C4-2B (cell line): ENCODE measurements around the gene SKOR2.

ENCODE experiments used
- ZFX ChIP-seq: fragments of 450-650 bp; IDR thresholded peaks from 2 replicates; pipeline ENCODE4 v1.6.1; 2017
- TF ChIP-seq, protein P1 (sequence below): fragments of 450-650 bp; conservative IDR thresholded peaks from 2 replicates; pipeline ENCODE4 v1.5.1; 2017; ENCODE audit warnings: mild to moderate bottlenecking

DNA sequence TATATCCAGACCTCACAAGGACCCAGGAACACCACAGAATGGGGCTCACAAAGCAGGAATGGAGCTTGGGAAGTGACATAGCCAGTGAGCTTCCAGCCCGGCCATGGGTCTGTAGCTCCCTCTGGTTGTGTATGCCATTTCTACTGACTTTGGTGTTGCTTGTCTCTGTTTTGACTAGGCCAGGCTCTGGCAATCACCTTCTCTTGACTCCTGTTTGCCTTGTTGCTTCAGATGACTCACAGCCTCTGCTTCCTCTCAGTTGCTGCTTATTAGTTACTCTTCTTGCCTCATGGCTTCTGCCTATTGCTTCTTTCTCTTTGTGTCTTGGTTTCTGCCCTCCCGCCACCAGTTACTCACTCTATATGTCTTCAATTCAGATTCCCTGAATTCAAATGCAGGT, 59.5 kb downstream of the SKOR2 start:
- TF ChIP-seq, protein P1, sequence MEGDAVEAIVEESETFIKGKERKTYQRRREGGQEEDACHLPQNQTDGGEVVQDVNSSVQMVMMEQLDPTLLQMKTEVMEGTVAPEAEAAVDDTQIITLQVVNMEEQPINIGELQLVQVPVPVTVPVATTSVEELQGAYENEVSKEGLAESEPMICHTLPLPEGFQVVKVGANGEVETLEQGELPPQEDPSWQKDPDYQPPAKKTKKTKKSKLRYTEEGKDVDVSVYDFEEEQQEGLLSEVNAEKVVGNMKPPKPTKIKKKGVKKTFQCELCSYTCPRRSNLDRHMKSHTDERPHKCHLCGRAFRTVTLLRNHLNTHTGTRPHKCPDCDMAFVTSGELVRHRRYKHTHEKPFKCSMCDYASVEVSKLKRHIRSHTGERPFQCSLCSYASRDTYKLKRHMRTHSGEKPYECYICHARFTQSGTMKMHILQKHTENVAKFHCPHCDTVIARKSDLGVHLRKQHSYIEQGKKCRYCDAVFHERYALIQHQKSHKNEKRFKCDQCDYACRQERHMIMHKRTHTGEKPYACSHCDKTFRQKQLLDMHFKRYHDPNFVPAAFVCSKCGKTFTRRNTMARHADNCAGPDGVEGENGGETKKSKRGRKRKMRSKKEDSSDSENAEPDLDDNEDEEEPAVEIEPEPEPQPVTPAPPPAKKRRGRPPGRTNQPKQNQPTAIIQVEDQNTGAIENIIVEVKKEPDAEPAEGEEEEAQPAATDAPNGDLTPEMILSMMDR: no peak
- TF ChIP-seq ZFX: no peak
